Kidney epithelial cell (primary cell): Measurements from ENCODE around the gene CSNK2A2. TPM values are rescaled to one million over a fixed set of nuclear protein-coding genes. Genes with fewer than 3 reads are reported as not detected.
A peak's percentile ranks its signal among the peaks of the same experiment; 100 is the strongest.

Source experiments
- DNase-seq: peaks from one replicate; pipeline ENCODE4 v3.0.0-alpha.2; 2010; ENCODE audit warnings: low read depth
- H3K27me3 ChIP-seq: 2 replicates; pipeline ENCODE4 v1.6.0; 2011; ENCODE audit warnings: low read length; ENCODE audit not compliant: control insufficient read depth, insufficient read depth
- H3K36me3 ChIP-seq: 2 replicates; pipeline ENCODE4 v1.5.1; 2011; ENCODE audit warnings: low read length; ENCODE audit not compliant: control insufficient read depth, insufficient read depth
- H3K4me3 ChIP-seq: 2 replicates; pipeline ENCODE4 v1.5.1; 2011; ENCODE audit warnings: low read depth, mild to moderate bottlenecking, control low read depth, low read length
- total RNA-seq: library from RNA; depleted of rRNA; stranded (reverse); fragments of >200 nt; gene quantifications from 2 replicates; pipeline ENCODE4 v1.2.3, GENCODE V29; 2015
- TF ChIP-seq, protein P1 (sequence below): IDR thresholded peaks from 2 replicates; pipeline ENCODE4 v1.5.1; 2011; ENCODE audit warnings: mild to moderate bottlenecking, moderate library complexity, low read length, control low read depth, inconsistent platforms; ENCODE audit not compliant: insufficient read depth, poor library complexity, severe bottlenecking

CSNK2A2 gene
- 52.9 and 54.8 TPM in 2 replicates for total RNA-seq

DNA sequence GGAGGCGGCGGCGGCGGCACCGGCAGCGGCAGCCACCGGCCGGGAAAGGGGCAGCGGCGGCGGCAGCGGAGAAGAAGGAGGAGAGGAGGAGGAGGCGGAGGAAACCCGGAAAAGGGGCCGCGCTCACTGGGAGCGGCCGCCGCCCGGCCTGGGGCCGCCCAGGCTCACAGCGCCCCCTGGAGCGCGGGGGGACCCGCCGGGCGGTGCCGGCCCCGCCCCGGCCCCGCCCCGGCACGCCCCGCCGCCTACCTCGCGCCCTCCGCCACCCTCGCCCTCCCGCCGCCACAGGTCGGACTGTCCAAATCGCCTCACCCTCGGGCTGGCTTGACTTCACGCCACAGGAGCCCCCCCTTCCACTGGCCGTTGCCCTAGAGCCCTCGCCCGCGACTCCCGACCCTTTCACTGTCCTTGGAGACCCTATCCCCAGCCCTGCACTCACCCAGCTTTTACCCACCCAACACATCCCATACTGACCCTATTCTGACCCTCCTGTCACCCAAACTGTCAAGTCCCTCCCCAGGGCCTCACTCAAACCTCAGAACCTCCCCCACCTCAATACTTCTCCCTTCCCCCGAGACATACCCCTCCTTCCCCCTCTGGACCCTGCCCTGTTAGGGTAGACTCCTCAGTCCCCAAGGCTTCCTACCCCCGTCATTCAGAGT, at the start of gene CSNK2A2:
Gene CSNK2A2 (minus strand): TSS at position 85 of the 662 bp plus-strand sequence. CDS start 370 bp downstream, outside the sequence.
- peaks cover 2% of the 10 kb centered on the region for H3K36me3 ChIP-seq
- no peak for DNase-seq
- TF ChIP-seq, protein P1, sequence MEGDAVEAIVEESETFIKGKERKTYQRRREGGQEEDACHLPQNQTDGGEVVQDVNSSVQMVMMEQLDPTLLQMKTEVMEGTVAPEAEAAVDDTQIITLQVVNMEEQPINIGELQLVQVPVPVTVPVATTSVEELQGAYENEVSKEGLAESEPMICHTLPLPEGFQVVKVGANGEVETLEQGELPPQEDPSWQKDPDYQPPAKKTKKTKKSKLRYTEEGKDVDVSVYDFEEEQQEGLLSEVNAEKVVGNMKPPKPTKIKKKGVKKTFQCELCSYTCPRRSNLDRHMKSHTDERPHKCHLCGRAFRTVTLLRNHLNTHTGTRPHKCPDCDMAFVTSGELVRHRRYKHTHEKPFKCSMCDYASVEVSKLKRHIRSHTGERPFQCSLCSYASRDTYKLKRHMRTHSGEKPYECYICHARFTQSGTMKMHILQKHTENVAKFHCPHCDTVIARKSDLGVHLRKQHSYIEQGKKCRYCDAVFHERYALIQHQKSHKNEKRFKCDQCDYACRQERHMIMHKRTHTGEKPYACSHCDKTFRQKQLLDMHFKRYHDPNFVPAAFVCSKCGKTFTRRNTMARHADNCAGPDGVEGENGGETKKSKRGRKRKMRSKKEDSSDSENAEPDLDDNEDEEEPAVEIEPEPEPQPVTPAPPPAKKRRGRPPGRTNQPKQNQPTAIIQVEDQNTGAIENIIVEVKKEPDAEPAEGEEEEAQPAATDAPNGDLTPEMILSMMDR, result no peak
- peak within 1 kb of the TSS; percentile 78 for H3K4me3 ChIP-seq
- no peaks in the 10 kb centered on the region for H3K27me3 ChIP-seq

DNA sequence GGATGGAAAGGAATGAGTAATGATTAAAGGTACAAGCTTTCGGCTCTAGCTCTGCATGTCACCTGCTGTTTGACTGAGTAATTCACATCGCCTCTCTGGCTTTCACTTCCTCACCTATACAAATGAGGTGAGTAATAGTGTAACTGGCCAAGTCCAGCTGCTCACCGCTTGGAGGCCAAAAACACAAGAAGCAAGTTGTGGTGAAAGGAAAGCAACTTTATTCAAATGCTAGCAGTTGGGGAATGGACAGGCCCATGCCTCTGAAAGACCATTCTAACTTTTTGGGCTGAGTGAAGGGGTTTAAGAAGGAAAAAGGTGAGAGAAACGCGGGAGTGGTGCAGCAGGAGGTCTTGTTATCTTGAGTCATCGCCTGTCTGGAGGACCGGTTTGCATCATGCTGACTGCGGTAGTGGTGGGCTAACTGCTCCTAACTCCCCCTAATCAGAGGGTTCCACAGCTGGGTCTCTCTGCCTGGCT, 45.7 kb upstream of the CSNK2A2 start:
- H3K36me3 ChIP-seq, result no peaks in the 10 kb centered on the region
- TF ChIP-seq, protein P1, result no peak
- peaks cover 2% of the 10 kb centered on the region for H3K27me3 ChIP-seq
- no peak for DNase-seq
- no peak overlapping the region for H3K4me3 ChIP-seq

DNA sequence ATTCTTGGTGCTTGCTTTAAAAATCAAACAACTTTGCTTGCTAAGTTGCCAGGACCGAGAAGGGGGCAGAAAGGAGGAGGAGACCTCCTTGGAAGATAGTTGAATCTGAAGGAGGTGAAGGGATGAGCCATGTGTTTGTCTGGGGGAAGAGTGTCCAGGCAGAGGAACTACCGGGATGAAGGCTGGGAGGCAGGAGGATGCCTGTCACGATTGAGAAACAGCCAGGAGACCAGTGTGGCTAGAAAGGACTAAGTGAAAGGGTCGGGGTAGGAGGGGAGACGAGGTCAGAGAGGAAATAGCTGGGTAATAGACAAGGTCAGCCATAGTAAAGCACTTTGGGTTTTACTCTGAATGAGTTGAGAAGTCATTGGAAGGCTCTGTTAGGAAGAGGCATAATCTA, 38.9 kb upstream of the CSNK2A2 start:
- TF ChIP-seq, protein P1, result no peak
- Histone ChIP-seq H3K36me3 (no peaks in the 10 kb centered on the region), H3K4me3 (no peak overlapping the region), H3K27me3 (peaks cover 15% of the 10 kb centered on the region)
- DNase-seq, result no peak

DNA sequence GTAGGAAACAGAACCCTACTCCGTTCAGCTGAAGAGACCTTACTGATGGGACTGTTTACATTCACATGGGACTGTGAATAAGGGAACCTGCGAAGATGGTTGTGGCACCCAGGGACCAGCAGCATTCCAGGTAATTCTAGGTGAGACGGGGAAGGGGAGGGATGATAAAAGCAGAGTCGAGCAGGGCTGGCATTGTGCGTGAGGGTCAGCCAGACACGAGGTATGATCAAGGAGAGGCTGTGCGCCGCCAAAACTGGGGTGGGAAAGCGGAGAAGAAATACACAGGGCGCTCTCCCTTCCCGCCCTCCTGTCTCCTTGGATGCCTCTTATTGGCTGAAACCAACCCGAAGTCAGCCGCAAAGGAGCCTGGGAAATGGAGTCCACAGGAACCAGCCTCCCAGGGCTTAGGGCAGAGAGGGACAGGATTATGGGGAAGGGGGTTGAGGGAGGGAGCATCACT, 38.4 kb upstream of the CSNK2A2 start:
- Histone ChIP-seq H3K36me3 (no peaks in the 10 kb centered on the region), H3K27me3 (peaks cover 15% of the 10 kb centered on the region), H3K4me3 (peak overlapping the region; percentile 45)
- TF ChIP-seq, protein P1, result no peak
- no peak for DNase-seq

DNA sequence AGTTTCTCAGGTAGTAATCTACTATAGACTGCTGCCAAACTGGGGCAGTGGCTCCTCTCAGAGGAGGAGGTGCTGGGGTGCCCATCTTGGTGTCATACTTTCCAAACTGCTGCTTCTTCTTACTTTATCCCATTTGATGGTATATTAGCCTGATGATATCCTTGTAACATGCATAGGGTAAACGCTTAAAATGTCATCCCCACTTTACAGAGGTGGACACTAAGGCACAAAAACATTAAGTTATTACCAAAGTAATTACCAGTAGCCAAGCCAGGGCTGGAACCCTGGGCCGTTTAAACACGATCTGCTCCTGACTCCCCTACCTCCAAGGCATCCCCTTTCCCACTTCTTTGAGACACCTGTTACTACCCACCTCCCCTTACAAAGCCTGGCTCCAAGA, 37.8 kb upstream of the CSNK2A2 start:
- DNase-seq, result no peak
- Histone ChIP-seq H3K4me3 (no peak overlapping the region), H3K36me3 (no peaks in the 10 kb centered on the region), H3K27me3 (peaks cover 15% of the 10 kb centered on the region)
- TF ChIP-seq, protein P1, result no peak
